ENCODE results near the gene ZNF598.

DNA sequence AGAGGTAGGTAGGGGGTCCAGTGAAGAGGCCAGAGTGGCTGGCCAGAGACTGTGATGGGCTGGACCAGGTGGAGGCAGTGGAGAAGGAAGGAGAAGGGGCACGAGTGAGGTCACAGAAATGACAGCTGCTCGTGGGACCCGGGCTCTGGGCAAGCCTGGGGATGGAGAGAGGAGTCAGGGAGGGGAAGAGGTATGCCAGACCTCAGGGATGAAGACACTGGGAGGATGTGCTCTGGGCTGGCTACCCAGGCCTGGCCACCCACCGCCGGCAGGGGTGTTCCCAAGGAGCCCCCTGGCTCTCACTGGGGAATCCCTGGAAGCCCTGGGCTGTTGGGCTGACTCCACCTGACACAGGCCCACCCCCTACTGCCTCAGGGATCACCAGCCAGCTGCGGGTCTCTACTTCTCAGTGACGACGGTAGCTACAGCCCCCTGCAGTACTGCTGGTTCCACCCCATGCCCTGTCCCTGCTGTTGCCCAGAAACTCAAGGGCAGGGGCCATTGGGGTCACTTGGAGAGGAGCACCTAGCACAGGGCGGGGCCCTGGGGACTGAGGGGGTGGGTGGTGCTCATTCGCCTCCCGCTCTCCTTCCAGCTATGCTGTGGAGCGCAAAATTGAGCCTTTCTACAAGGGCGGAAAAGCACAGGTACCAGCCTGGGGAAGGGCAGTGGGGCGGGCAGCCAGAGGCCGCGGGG, 36.0 kb downstream of the ZNF598 start:
- no peak for TF ChIP-seq EP300 (IDR thresholded peaks at IDR 0.05; ENCODE audit: borderline replicate concordance)
- TF ChIP-seq, protein P1, sequence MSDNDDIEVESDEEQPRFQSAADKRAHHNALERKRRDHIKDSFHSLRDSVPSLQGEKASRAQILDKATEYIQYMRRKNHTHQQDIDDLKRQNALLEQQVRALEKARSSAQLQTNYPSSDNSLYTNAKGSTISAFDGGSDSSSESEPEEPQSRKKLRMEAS (IDR thresholded peaks at IDR 0.05): no peak
- no peak for TF ChIP-seq RAD21 (IDR thresholded peaks at IDR 0.05; ENCODE audit: low read depth)
- no peak for TF ChIP-seq CEBPB (IDR thresholded peaks at IDR 0.05)
- TF ChIP-seq YY1 (IDR thresholded peaks at IDR 0.05; ENCODE audit: low read depth): no peak
- TF ChIP-seq NFIC (IDR thresholded peaks at IDR 0.05): no peak
- TF ChIP-seq, protein P2, sequence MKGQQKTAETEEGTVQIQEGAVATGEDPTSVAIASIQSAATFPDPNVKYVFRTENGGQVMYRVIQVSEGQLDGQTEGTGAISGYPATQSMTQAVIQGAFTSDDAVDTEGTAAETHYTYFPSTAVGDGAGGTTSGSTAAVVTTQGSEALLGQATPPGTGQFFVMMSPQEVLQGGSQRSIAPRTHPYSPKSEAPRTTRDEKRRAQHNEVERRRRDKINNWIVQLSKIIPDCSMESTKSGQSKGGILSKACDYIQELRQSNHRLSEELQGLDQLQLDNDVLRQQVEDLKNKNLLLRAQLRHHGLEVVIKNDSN (IDR thresholded peaks at IDR 0.05): no peak
- TF ChIP-seq, protein P3, sequence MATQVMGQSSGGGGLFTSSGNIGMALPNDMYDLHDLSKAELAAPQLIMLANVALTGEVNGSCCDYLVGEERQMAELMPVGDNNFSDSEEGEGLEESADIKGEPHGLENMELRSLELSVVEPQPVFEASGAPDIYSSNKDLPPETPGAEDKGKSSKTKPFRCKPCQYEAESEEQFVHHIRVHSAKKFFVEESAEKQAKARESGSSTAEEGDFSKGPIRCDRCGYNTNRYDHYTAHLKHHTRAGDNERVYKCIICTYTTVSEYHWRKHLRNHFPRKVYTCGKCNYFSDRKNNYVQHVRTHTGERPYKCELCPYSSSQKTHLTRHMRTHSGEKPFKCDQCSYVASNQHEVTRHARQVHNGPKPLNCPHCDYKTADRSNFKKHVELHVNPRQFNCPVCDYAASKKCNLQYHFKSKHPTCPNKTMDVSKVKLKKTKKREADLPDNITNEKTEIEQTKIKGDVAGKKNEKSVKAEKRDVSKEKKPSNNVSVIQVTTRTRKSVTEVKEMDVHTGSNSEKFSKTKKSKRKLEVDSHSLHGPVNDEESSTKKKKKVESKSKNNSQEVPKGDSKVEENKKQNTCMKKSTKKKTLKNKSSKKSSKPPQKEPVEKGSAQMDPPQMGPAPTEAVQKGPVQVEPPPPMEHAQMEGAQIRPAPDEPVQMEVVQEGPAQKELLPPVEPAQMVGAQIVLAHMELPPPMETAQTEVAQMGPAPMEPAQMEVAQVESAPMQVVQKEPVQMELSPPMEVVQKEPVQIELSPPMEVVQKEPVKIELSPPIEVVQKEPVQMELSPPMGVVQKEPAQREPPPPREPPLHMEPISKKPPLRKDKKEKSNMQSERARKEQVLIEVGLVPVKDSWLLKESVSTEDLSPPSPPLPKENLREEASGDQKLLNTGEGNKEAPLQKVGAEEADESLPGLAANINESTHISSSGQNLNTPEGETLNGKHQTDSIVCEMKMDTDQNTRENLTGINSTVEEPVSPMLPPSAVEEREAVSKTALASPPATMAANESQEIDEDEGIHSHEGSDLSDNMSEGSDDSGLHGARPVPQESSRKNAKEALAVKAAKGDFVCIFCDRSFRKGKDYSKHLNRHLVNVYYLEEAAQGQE (IDR thresholded peaks at IDR 0.05; ENCODE audit: low read depth): no peak
- TF ChIP-seq CREB1 (IDR thresholded peaks at IDR 0.05; ENCODE audit: low read depth): no peak
- no peak for TF ChIP-seq EGR1 (IDR thresholded peaks at IDR 0.05)
